SK-N-SH (cell line): ENCODE data around the gene ITPRID2. TPM values are rescaled to one million over a fixed set of nuclear protein-coding genes. Genes with fewer than 3 reads are reported as not detected.

Experiments
- CTCF ChIA-PET: fragments of 300-600, 350-600 bp; formaldehyde crosslinking; extraction: SDS; loops from one replicate; lab custom pipeline; 2021; lab: Yijun Ruan, JAX
- POLR2A ChIA-PET: fragments of 350-600 bp; sonication (Branson Sonifier 250); formaldehyde crosslinking; extraction: SDS; loops from one replicate; lab custom pipeline; 2020; ENCODE audit warnings: antibody characterized with exemption, inconsistent platforms; lab: Yijun Ruan, JAX
- DNase-seq: peaks from one replicate; pipeline ENCODE4 v3.0.0; 2012
- H2AFZ ChIP-seq: fragments of 200-600 bp; sonication (generic); 2 replicates; pipeline ENCODE4 v1.8.1; 2016; ENCODE audit warnings: antibody characterized with exemption, mild to moderate bottlenecking, low read depth
- H3F3A ChIP-seq: fragments of 200-600 bp; sonication (generic); replicated peaks from 2 replicates; pipeline ENCODE3; 2016; ENCODE audit warnings: antibody characterized with exemption, mild to moderate bottlenecking; ENCODE audit not compliant: insufficient read depth
- H3K27ac ChIP-seq, 2 experiments: fragments of 200-500 bp in 1 of 2; fragments of 200-600 bp in 1 of 2; sonication (Bioruptor generic) in 1 of 2; sonication (generic), shearing (Covaris generic) in 1 of 2; 2 replicates each; pipeline versions ENCODE4 v1.5.1 to v1.6.1; 2014 to 2016; ENCODE audit warnings: low read depth in 2 of 2, inconsistent platforms in 1 of 2, low read length in 1 of 2, mild to moderate bottlenecking in 1 of 2, mixed read lengths in 1 of 2
- H3K27me3 ChIP-seq: fragments of 200-600 bp; sonication (generic), shearing (Covaris generic); 2 replicates; pipeline ENCODE4 v1.6.1; 2016; ENCODE audit warnings: mixed run types; ENCODE audit not compliant: insufficient read depth
- H3K36me3 ChIP-seq, 2 experiments: fragments of 200-500 bp in 1 of 2; fragments of 200-600 bp in 1 of 2; sonication (Bioruptor generic) in 1 of 2; sonication (generic) in 1 of 2; replicated peaks in 1 of 2; 2 replicates each; pipeline versions ENCODE3 to v1.5.1; 2014 to 2016; ENCODE audit warnings: low read length in 1 of 2, mild to moderate bottlenecking in 1 of 2; ENCODE audit not compliant: insufficient read depth in 2 of 2, control insufficient read depth in 1 of 2
- H3K4me1 ChIP-seq, 2 experiments: fragments of 200-500 bp in 1 of 2; fragments of 200-600 bp in 1 of 2; sonication (Bioruptor generic) in 1 of 2; sonication (generic), shearing (Covaris generic) in 1 of 2; 2 replicates each; pipeline versions ENCODE4 v1.5.1 to v1.6.1; 2014 to 2016; ENCODE audit warnings: low read depth in 1 of 2, low read length in 1 of 2, mixed run types in 1 of 2; ENCODE audit not compliant: insufficient read depth in 2 of 2, control insufficient read depth in 1 of 2
- H3K4me2 ChIP-seq: fragments of 200-600 bp; sonication (generic), shearing (Covaris generic); 2 replicates; pipeline ENCODE4 v1.6.1; 2017; ENCODE audit warnings: mixed run types
- H3K4me3 ChIP-seq, 2 experiments: fragments of 200-500 bp in 1 of 2; fragments of 200-600 bp in 1 of 2; sonication (Bioruptor generic) in 1 of 2; sonication (generic), shearing (Covaris generic) in 1 of 2; 2 replicates each; pipeline versions ENCODE4 v1.5.1 to v1.8.1; 2014 to 2016; ENCODE audit warnings: low read depth in 2 of 2, inconsistent platforms in 1 of 2, low read length in 1 of 2, mild to moderate bottlenecking in 1 of 2, mixed read lengths in 1 of 2, moderate library complexity in 1 of 2
- H3K79me2 ChIP-seq: fragments of 200-600 bp; sonication (generic); 2 replicates; pipeline ENCODE4 v1.8.1; 2017; ENCODE audit warnings: mild to moderate bottlenecking; ENCODE audit not compliant: insufficient read depth
- H3K9ac ChIP-seq: fragments of 200-600 bp; sonication (generic); 2 replicates; pipeline ENCODE4 v1.6.1; 2017; ENCODE audit warnings: mixed run types
- H3K9me2 ChIP-seq: fragments of 200-600 bp; sonication (generic); 2 replicates; pipeline ENCODE4 v1.6.1; 2017; ENCODE audit warnings: mixed run types
- H3K9me3 ChIP-seq: fragments of 200-600 bp; sonication (generic); 2 replicates; pipeline ENCODE4 v1.6.1; 2017; ENCODE audit warnings: mixed run types, mild to moderate bottlenecking, moderate library complexity
- H4K20me1 ChIP-seq: fragments of 200-600 bp; sonication (generic); 2 replicates; pipeline ENCODE4 v1.6.1; 2017; ENCODE audit warnings: mild to moderate bottlenecking, mixed run types; ENCODE audit not compliant: insufficient read depth
- CHD2 ChIP-seq: fragments of 150-350 bp; IDR thresholded peaks from 2 replicates; pipeline ENCODE4 v1.6.1; 2018; ENCODE audit warnings: low read length; ENCODE audit not compliant: partially characterized antibody
- CTCF ChIP-seq: fragments of 200-600 bp; sonication (generic); IDR thresholded peaks from 2 replicates; pipeline ENCODE4 v1.6.1; 2017; ENCODE audit warnings: antibody characterized with exemption, mild to moderate bottlenecking, moderate library complexity
- EZH2phosphoT487 ChIP-seq: fragments of 200-600 bp; sonication (generic); IDR thresholded peaks from 2 replicates; pipeline ENCODE4 v1.6.1; 2017; ENCODE audit warnings: low read depth, mixed run types, mild to moderate bottlenecking, antibody characterized with exemption, moderate library complexity, borderline replicate concordance
- FOSL2 ChIP-seq: IDR thresholded peaks from 2 replicates; pipeline ENCODE4 v1.4.0; 2012; ENCODE audit warnings: low read depth, mild to moderate bottlenecking, moderate library complexity, borderline replicate concordance
- FOXJ3 ChIP-seq: sonication (generic); formaldehyde crosslinking; IDR thresholded peaks from 2 replicates; pipeline ENCODE4 v1.5.1; 2020; ENCODE audit warnings: mild to moderate bottlenecking, missing genetic modification reagents
- JUND ChIP-seq: IDR thresholded peaks from 2 replicates; pipeline ENCODE4 v1.4.0; 2012
- MAX ChIP-seq: IDR thresholded peaks from 2 replicates; pipeline ENCODE4 v1.4.0; 2012; ENCODE audit warnings: low read depth
- MXI1 ChIP-seq: IDR thresholded peaks from 2 replicates; pipeline ENCODE4 v1.6.1; 2012; ENCODE audit warnings: mild to moderate bottlenecking, low read depth, low read length, improper control_type of control experiment
- NFIC ChIP-seq: IDR thresholded peaks from 2 replicates; pipeline ENCODE4 v1.4.0; 2012; ENCODE audit warnings: borderline replicate concordance
- NRF1 ChIP-seq: IDR thresholded peaks from 2 replicates; pipeline ENCODE4 v1.6.1; 2012; ENCODE audit warnings: low read depth, mild to moderate bottlenecking, low read length
- POLR2AphosphoS5 ChIP-seq: IDR thresholded peaks from 2 replicates; pipeline ENCODE4 v1.6.1; 2012; ENCODE audit warnings: low read depth, low read length
- RCOR1 ChIP-seq: fragments of 150-350 bp; IDR thresholded peaks from 2 replicates; pipeline ENCODE4 v1.6.1; 2017; ENCODE audit warnings: antibody characterized with exemption, low read length
- REST ChIP-seq: IDR thresholded peaks from 2 replicates; pipeline ENCODE4 v1.6.1; 2012; ENCODE audit warnings: mild to moderate bottlenecking, low read depth, low read length, moderate library complexity
- RFX5 ChIP-seq: IDR thresholded peaks from 2 replicates; pipeline ENCODE4 v1.6.1; 2012; ENCODE audit warnings: mild to moderate bottlenecking, improper control_type of control experiment, low read length
- RXRA ChIP-seq: IDR thresholded peaks from 2 replicates; pipeline ENCODE4 v1.4.0; 2012; ENCODE audit warnings: low read depth, mild to moderate bottlenecking, borderline replicate concordance
- SIN3A ChIP-seq: IDR thresholded peaks from 2 replicates; pipeline ENCODE4 v1.6.1; 2012; ENCODE audit warnings: low read depth, mild to moderate bottlenecking, low read length, moderate library complexity, borderline replicate concordance
- TEAD4 ChIP-seq: IDR thresholded peaks from 2 replicates; pipeline ENCODE4 v1.4.0; 2012; ENCODE audit warnings: mild to moderate bottlenecking, borderline replicate concordance; ENCODE audit not compliant: insufficient read depth
- USF2 ChIP-seq: fragments of 150-350 bp; IDR thresholded peaks from 2 replicates; pipeline ENCODE4 v1.6.1; 2017; ENCODE audit warnings: antibody characterized with exemption, low read length, low read depth, borderline replicate concordance
- YY1 ChIP-seq: IDR thresholded peaks from 2 replicates; pipeline ENCODE4 v1.4.0; 2012; ENCODE audit warnings: low read depth, mild to moderate bottlenecking
- ZBTB33 ChIP-seq: IDR thresholded peaks from 2 replicates; pipeline ENCODE4 v1.4.0; 2012; ENCODE audit warnings: low read depth, borderline replicate concordance
- WGBS: methylation state at CpG from one replicate; pipeline ENCODE4 v1.1.6; 2017; ENCODE audit warnings: low lambda C conversion rate; 5-methylcytosine and 5-hydroxymethylcytosine counted together
- polyA plus RNA-seq, 3 experiments: library from polyadenylated mRNA; depleted of rRNA; stranded (reverse); fragments of >200 nt; gene quantifications; 2 replicates each; pipeline ENCODE4 v1.2.3, GENCODE V29; 2012

ITPRID2 gene
- polyA plus RNA-seq, 1 of the 3 experiments (the other 2 are of a cell fraction), result 41.9 TPM

- WGBS, result 25% methylated on average over 1 of the region's 1 CpG
- Histone ChIP-seq H3K9me2 (no peaks in the 10 kb centered on the region), H3F3A (peaks cover 3% of the 10 kb centered on the region), H4K20me1 (no peaks in the 10 kb centered on the region), H2AFZ (no peak overlapping the region), H3K9me3 (no peaks in the 10 kb centered on the region), H3K27ac (no peak overlapping the region), H3K4me3 (no peak overlapping the region), H3K9ac (no peak overlapping the region), H3K4me1 (no peaks in the 10 kb centered on the region), H3K27me3 (no peaks in the 10 kb centered on the region), H3K79me2 (no peaks in the 10 kb centered on the region), H3K4me2 (no peak overlapping the region), H3K36me3 (no peaks in the 10 kb centered on the region)
- POLR2A ChIA-PET, result no interaction called here
- no peak for DNase-seq
- TF ChIP-seq NFIC, result no peak
- no peak for TF ChIP-seq EZH2phosphoT487
- TF ChIP-seq MAX, result no peak
- CTCF ChIA-PET, result interaction anchor here (1.2 kb wide), 1 partner anchor 13 kb away, joined by 3 read pairs; no protein-coding TSS in a partner anchor
Observed at GRCh38 chr2:181859123-181859522, 32.4 kb upstream of the ITPRID2 start.

- Histone ChIP-seq H3F3A (peaks cover 3% of the 10 kb centered on the region), H3K36me3 (no peaks in the 10 kb centered on the region), H2AFZ (no peak overlapping the region), H3K27ac (no peak overlapping the region), H3K9ac (no peak overlapping the region), H3K4me3 (no peak overlapping the region), H4K20me1 (no peaks in the 10 kb centered on the region), H3K9me3 (no peaks in the 10 kb centered on the region), H3K4me1 (no peaks in the 10 kb centered on the region), H3K27me3 (no peaks in the 10 kb centered on the region), H3K79me2 (no peaks in the 10 kb centered on the region), H3K4me2 (no peak overlapping the region), H3K9me2 (no peaks in the 10 kb centered on the region)
- no peak for DNase-seq
- CTCF ChIA-PET, result interaction anchor here (1.2 kb wide), 1 partner anchor 14 kb away, joined by 3 read pairs; no protein-coding TSS in a partner anchor
- TF ChIP-seq FOSL2, result no peak
- TF ChIP-seq RXRA, result no peak
- no peak for TF ChIP-seq REST
- TF ChIP-seq MAX, result no peak
- TF ChIP-seq TEAD4, result no peak
- no peak for TF ChIP-seq NRF1
- TF ChIP-seq JUND, result no peak
- no peak for TF ChIP-seq USF2
- no peak for TF ChIP-seq SIN3A
- no peak for TF ChIP-seq RFX5
- no peak for TF ChIP-seq YY1
- no peak for TF ChIP-seq NFIC
- no peak for TF ChIP-seq RCOR1
- TF ChIP-seq MXI1, result no peak
- no peak for TF ChIP-seq CHD2
- no peak for TF ChIP-seq ZBTB33
- no peak for TF ChIP-seq CTCF
- TF ChIP-seq POLR2AphosphoS5, result no peak
- no peak for TF ChIP-seq FOXJ3 (CRISPR knock-in tag)
- POLR2A ChIA-PET, result no interaction called here
Observed at GRCh38 chr2:181859803-181860202, 31.7 kb upstream of the ITPRID2 start.
